H1 (cell line): ENCODE measurements around the gene DCN.

Source experiments
- CTCF ChIP-seq, 3 experiments: IDR thresholded peaks; 1 replicate in 2 of 3; 2 replicates in 1 of 3; pipeline versions ENCODE4 v1.5.1 to v1.6.1; 2011; ENCODE audit warnings: low read length in 3 of 3, mild to moderate bottlenecking in 3 of 3, inconsistent platforms in 2 of 3, low read depth in 1 of 3, moderate library complexity in 1 of 3; ENCODE audit not compliant: insufficient read depth in 1 of 3; ENCODE audit errors: control extremely low read depth in 1 of 3
- E2F6 ChIP-seq: IDR thresholded peaks from 2 replicates; pipeline ENCODE4 v1.6.1; 2012; ENCODE audit warnings: inconsistent platforms
- GTF2F1 ChIP-seq: IDR thresholded peaks from 2 replicates; pipeline ENCODE4 v1.6.1; 2012; ENCODE audit warnings: low read depth, low read length, improper control_type of control experiment, borderline replicate concordance
- POLR2A ChIP-seq, 2 experiments: IDR thresholded peaks; 1 replicate in 1 of 2; 2 replicates in 1 of 2; pipeline ENCODE4 v1.6.1; 2011; ENCODE audit warnings: low read depth in 2 of 2, low read length in 2 of 2, mild to moderate bottlenecking in 2 of 2; ENCODE audit errors: control extremely low read depth in 1 of 2
- TAF1 ChIP-seq: IDR thresholded peaks from 2 replicates; pipeline ENCODE4 v1.6.1; 2011; ENCODE audit warnings: mild to moderate bottlenecking, low read depth, low read length
- TEAD4 ChIP-seq: IDR thresholded peaks from 2 replicates; pipeline ENCODE4 v1.6.1; 2012; ENCODE audit warnings: low read depth, low read length, inconsistent platforms, mixed read lengths
- ZNF274 ChIP-seq: IDR thresholded peaks from 2 replicates; pipeline ENCODE4 v1.7.0; 2012; ENCODE audit warnings: low read length, borderline replicate concordance; ENCODE audit errors: extremely low read depth

- TF ChIP-seq POLR2A (IDR thresholded peaks at IDR 0.05; ENCODE audit: control extremely low read depth in 1 of 2, low read depth in 2 of 2, low read length in 2 of 2) (no peak), GTF2F1 (no peak), CTCF (IDR thresholded peaks at IDR 0.05; ENCODE audit: control extremely low read depth in 1 of 3, insufficient read depth in 1 of 3, low read depth in 1 of 3, low read length in 3 of 3) (no peak), TEAD4 (no peak), TAF1 (no peak), E2F6 (no peak), ZNF274 (no peak)
Observed at GRCh38 chr12:91179315-91179714, 3.3 kb downstream of the DCN start.
